ENCODE results near the gene ABCA2.
A peak's percentile ranks its signal among the peaks of the same experiment; 100 is the strongest.

Gene ABCA2

GRCh38 chr9:137031904-137032640, 4.0 kb upstream of the ABCA2 start, which contains the start of gene FUT7:
Gene FUT7 (minus strand): TSS chr9:137032088. CDS start chr9:137031991, 97 bp downstream.
- FAIRE-seq (no peak), DNase-seq (ENCODE audit: insufficient read length) (no peak)

GRCh38 chr9:137030538-137031527, 2.8 kb upstream of the ABCA2 start:
- DNase-seq (ENCODE audit: insufficient read length), result no peak
- no peak for TF ChIP-seq POLR2A (IDR thresholded peaks at IDR 0.05; ENCODE audit: low read depth, low read length)
- TF ChIP-seq TAF1 (IDR thresholded peaks at IDR 0.05; ENCODE audit: borderline replicate concordance, low read depth, low read length), result no peak
- TF ChIP-seq POLR2AphosphoS5 (IDR thresholded peaks at IDR 0.05; ENCODE audit: low read depth, low read length), result no peak
- no peak for FAIRE-seq

More at GRCh38 chr9:137031904-137032640, 4.0 kb upstream of the ABCA2 start, which contains the start of gene FUT7:
- TF ChIP-seq TAF1 (IDR thresholded peaks at IDR 0.05; ENCODE audit: borderline replicate concordance, low read depth, low read length) (no peak), POLR2AphosphoS5 (IDR thresholded peaks at IDR 0.05; ENCODE audit: low read depth, low read length) (no peak), POLR2A (IDR thresholded peaks at IDR 0.05; ENCODE audit: low read depth, low read length) (no peak)

GRCh38 chr9:137030006-137030405, 2.0 kb upstream of the ABCA2 start:
- no peak for FAIRE-seq
- no peak for DNase-seq (ENCODE audit: insufficient read length)
- TF ChIP-seq POLR2AphosphoS5 (IDR thresholded peaks at IDR 0.05; ENCODE audit: low read depth, low read length), result no peak
- TF ChIP-seq POLR2A (IDR thresholded peaks at IDR 0.05; ENCODE audit: low read depth, low read length), result no peak
- TF ChIP-seq TAF1 (IDR thresholded peaks at IDR 0.05; ENCODE audit: borderline replicate concordance, low read depth, low read length), result no peak

- DNase-seq (ENCODE audit: insufficient read length), result peak; percentile 74
- FAIRE-seq, result peak; percentile 90
- TF ChIP-seq TAF1 (IDR thresholded peaks at IDR 0.05; ENCODE audit: borderline replicate concordance, low read depth, low read length), result no peak
- no peak for TF ChIP-seq POLR2A (IDR thresholded peaks at IDR 0.05; ENCODE audit: low read depth, low read length)
- no peak for TF ChIP-seq POLR2AphosphoS5 (IDR thresholded peaks at IDR 0.05; ENCODE audit: low read depth, low read length)
Measured at GRCh38 chr9:137029058-137029936, 1.3 kb upstream of the ABCA2 start.

GRCh38 chr9:137028263-137029057, 423 bp upstream of the ABCA2 start:
- DNase-seq (ENCODE audit: insufficient read length), result peak; percentile 70
- FAIRE-seq, result peak; percentile 51
- TF ChIP-seq POLR2AphosphoS5 (IDR thresholded peaks at IDR 0.05; ENCODE audit: low read depth, low read length) (no peak), POLR2A (IDR thresholded peaks at IDR 0.05; ENCODE audit: low read depth, low read length) (no peak), TAF1 (IDR thresholded peaks at IDR 0.05; ENCODE audit: borderline replicate concordance, low read depth, low read length) (no peak)

- no peak for TF ChIP-seq POLR2A (IDR thresholded peaks at IDR 0.05; ENCODE audit: low read depth, low read length)
- TF ChIP-seq POLR2AphosphoS5 (IDR thresholded peaks at IDR 0.05; ENCODE audit: low read depth, low read length), result no peak
- TF ChIP-seq TAF1 (IDR thresholded peaks at IDR 0.05; ENCODE audit: borderline replicate concordance, low read depth, low read length), result no peak
- FAIRE-seq (no peak), DNase-seq (ENCODE audit: insufficient read length) (no peak)
Measured at GRCh38 chr9:137026828-137027227, 1.2 kb downstream of the ABCA2 start.

- DNase-seq (ENCODE audit: insufficient read length) (no peak), FAIRE-seq (no peak)
- TF ChIP-seq TAF1 (IDR thresholded peaks at IDR 0.05; ENCODE audit: borderline replicate concordance, low read depth, low read length), result no peak
- TF ChIP-seq POLR2AphosphoS5 (IDR thresholded peaks at IDR 0.05; ENCODE audit: low read depth, low read length), result no peak
- no peak for TF ChIP-seq POLR2A (IDR thresholded peaks at IDR 0.05; ENCODE audit: low read depth, low read length)
Measured at GRCh38 chr9:137026384-137026783, 1.7 kb downstream of the ABCA2 start.

- FAIRE-seq (no peak), DNase-seq (ENCODE audit: insufficient read length) (no peak)
- no peak for TF ChIP-seq TAF1 (IDR thresholded peaks at IDR 0.05; ENCODE audit: borderline replicate concordance, low read depth, low read length)
- no peak for TF ChIP-seq POLR2A (IDR thresholded peaks at IDR 0.05; ENCODE audit: low read depth, low read length)
- TF ChIP-seq POLR2AphosphoS5 (IDR thresholded peaks at IDR 0.05; ENCODE audit: low read depth, low read length), result no peak
Measured at GRCh38 chr9:137025517-137025966, 2.5 kb downstream of the ABCA2 start.

GRCh38 chr9:137023583-137023991, 4.5 kb downstream of the ABCA2 start:
- DNase-seq (ENCODE audit: insufficient read length) (no peak), FAIRE-seq (no peak)
- TF ChIP-seq POLR2A (IDR thresholded peaks at IDR 0.05; ENCODE audit: low read depth, low read length) (no peak), TAF1 (IDR thresholded peaks at IDR 0.05; ENCODE audit: borderline replicate concordance, low read depth, low read length) (no peak), POLR2AphosphoS5 (IDR thresholded peaks at IDR 0.05; ENCODE audit: low read depth, low read length) (no peak)

GRCh38 chr9:137023157-137023556, 4.9 kb downstream of the ABCA2 start:
- no peak for DNase-seq (ENCODE audit: insufficient read length)
- TF ChIP-seq POLR2AphosphoS5 (IDR thresholded peaks at IDR 0.05; ENCODE audit: low read depth, low read length), result no peak
- no peak for TF ChIP-seq TAF1 (IDR thresholded peaks at IDR 0.05; ENCODE audit: borderline replicate concordance, low read depth, low read length)
- no peak for TF ChIP-seq POLR2A (IDR thresholded peaks at IDR 0.05; ENCODE audit: low read depth, low read length)
- no peak for FAIRE-seq
